PC-9 (cell line): ENCODE results near the gene PCDHB12.
"Not testable (repeated sequence)": the region's sequence is repeated elsewhere in the genome, so short reads cannot be mapped to it uniquely, and the experiment has no call there.

ENCODE experiments used
- CTCF ChIP-seq: fragments of 200-600 bp; sonication (generic); conservative IDR thresholded peaks from 2 replicates; pipeline ENCODE4 v1.6.1; 2017; ENCODE audit warnings: mixed run types, antibody characterized with exemption, mild to moderate bottlenecking, moderate library complexity
- EZH2 ChIP-seq: fragments of 200-600 bp; sonication (generic); IDR thresholded peaks from 2 replicates; pipeline ENCODE4 v1.8.0; 2017; ENCODE audit warnings: antibody characterized with exemption, low read depth

DNA sequence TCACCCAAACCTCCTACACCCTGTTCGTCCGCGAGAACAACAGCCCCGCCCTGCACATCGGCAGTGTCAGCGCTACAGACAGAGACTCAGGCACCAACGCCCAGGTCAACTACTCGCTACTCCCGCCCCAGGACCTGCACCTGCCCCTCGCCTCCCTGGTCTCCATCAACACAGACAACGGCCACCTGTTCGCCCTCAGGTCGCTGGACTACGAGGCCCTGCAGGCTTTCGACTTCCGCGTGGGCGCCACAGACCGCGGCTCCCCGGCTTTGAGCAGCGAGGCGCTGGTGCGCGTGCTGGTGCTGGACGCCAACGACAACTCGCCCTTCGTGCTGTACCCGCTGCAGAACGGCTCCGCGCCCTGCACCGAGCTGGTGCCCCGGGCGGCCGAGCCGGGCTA lies 7.4 kb upstream of the PCDHB12 start:
- not testable (repeated sequence) for TF ChIP-seq CTCF, EZH2
